Inferior parietal cortex (tissue), 1 donor: Measurements from ENCODE around the gene ZNF664.

Experiments used
- DNase-seq: peaks from one replicate; pipeline ENCODE4 v3.0.0-alpha.2; 2016; ENCODE audit errors: extremely low spot score

ZNF664 gene

DNA sequence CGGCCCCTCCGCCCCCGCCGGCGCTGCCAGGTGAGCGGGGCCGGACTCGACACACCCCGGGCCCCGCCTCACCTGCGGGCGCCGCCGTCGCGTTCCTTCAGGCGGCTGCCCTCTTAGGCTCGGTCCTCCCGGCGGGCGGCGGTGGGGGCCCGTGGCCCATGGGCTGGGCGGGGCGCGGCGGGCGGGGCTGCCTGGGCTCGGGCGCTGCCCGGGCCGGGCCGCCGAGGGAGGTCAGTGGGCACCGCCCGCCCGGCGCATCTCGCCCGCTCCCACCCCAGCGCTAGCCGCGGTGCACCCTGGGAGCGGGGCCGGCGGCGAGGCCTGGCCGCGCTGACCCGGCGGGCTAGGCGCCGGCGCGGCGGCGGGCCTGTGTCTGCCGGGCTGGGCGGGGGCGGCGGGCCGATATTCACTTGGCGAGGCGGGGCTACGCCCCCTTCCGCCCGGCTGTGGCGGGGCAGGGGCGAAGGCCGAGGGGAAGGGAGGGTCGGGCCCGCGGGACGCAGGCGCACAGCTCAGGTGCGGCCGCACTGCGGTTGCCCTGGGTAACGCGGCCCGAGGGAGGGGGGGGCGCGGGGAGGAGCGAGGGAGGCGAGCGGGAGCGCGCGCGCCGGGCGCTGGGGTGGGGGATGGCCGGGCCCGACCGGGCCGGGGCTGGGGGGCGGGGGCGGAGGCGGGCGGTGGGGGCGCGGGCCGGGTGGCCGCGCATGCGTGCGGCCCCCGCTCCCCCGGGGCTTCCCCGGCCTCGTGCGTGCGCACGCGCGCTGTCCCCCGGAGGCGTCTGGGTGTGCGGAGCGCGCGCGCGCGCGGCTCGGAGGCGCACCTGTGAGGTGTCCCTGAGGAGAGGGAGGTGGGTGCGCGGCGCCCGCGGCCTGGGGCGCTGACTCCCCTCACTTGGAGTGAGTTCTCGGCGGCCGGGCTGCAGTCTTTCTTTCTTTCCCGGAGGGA lies at the start of gene ZNF664, which contains the start of gene CCDC92:
ZNF664 (plus strand) TSS at position 759 of the 945 bp plus-strand sequence. CDS start 38,930 bp downstream, outside the sequence.
CCDC92 (minus strand) TSS at position 375 of the 945 bp plus-strand sequence. CDS start 28,526 bp downstream, outside the sequence.
- DNase-seq: peak; percentile 78

DNA sequence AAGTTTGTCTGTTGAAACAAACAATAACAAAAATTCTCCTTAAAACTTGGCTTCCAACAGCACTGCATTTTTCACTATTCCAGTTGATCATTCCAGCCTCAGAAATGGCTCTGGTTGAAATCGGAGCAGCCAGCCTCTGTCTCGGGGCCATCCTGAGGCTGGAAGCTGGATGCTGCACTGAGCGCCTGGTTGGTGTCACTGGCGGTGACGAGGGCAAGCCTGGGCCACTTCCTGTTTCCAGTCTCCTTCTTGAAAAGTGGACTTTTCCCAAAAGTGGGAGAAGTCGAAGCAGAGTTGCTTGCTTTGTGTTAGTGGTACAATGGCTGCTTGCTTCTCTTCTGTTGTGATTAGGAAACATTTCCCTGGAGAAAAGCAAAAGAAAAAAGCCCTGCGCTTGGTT lies 49.1 kb upstream of the ZNF664 start:
- no peak for DNase-seq

DNA sequence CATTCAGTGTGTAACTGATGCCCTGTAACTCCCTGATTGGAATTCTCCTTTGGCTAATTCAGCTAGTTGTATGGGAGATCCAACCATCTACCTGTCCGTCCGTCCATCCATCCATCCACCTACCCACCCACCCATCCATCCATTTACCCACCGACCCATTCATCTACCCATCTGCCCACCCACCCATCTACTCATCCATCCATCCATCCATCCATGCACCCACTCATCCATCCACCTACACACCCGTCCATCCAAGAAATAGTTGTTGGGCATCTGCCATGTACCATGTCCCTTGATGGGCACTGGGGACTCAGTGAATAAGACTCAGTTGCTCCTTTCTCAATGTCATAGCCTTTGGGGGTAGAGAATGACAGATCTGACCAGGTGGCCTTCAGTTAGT lies 48.5 kb upstream of the ZNF664 start:
- DNase-seq: no peak

DNA sequence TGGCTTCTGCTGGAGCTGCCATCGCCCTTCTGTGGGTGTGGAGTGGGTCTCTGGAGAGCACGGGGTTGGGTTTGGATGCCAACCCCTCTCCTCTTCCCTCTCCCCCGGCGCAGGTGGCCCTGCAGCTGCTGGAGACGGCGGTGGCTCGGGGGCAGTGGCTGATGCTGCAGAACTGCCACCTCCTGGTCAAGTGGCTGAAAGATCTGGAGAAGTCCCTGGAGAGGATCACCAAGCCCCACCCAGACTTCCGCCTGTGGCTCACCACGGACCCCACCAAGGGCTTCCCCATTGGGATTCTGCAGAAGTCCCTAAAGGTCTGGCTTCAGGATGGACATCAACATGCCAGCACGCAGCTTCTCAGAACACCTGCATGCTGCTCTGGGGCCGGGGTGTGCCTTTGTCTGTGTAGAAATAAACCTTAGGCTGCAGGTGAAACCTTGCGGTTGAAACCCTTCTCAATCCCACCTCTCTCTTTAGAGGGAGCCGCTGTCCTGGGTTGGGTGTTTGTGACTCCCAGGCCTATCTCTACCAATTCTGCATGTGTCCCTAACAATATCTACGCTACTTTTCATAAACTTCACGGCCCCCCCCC lies 44.6 kb upstream of the ZNF664 start:
- DNase-seq: no peak

DNA sequence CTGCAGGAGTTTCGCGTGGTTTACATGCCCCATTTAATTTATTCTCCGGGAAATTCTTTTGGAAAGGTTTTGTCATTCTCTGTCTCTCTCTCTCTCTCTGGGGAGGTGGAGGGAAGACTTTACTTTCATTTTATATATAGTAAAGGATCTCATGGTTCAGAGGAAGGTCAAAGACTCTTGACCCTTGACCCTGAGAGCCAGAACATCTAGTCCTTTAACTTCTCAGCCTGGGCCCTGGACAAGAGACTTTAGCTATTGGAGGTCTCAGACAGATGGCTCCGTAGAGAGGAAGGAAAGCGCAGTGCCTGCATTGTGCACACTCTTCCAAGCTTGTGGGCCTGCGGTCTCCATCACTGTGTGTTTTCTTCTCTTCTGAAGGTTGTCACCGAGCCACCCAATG lies 44.1 kb upstream of the ZNF664 start:
- DNase-seq: no peak

DNA sequence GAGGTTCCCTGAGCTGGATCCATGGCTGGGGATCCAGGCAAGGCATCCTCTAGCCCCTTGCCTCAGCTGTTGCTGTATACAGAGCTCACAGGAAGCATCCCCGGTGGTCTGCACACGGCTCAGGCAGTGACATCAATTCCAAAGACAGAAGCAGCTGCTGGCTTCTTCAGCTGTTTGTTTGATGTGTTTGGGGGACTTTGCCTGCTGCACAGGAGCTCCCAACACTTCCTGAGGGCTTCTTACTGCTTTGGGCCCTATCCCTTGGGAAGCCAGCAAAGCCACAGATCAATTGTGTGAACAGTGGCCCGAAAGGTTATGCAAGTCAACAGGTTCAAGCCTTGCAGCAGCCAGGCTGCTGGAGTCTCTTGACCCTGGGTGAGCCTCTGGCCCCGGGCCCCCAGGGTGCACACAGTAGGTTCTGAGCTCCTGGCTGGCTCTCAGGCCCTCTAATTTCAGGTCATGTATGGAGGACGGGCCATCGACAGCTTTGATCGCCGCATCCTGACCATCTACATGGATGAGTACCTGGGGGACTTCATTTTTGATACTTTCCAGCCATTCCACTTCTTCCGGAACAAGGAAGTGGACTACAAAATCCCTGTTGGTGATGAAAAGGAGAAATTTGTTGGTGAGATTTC lies 43.0 kb upstream of the ZNF664 start:
- no peak for DNase-seq

DNA sequence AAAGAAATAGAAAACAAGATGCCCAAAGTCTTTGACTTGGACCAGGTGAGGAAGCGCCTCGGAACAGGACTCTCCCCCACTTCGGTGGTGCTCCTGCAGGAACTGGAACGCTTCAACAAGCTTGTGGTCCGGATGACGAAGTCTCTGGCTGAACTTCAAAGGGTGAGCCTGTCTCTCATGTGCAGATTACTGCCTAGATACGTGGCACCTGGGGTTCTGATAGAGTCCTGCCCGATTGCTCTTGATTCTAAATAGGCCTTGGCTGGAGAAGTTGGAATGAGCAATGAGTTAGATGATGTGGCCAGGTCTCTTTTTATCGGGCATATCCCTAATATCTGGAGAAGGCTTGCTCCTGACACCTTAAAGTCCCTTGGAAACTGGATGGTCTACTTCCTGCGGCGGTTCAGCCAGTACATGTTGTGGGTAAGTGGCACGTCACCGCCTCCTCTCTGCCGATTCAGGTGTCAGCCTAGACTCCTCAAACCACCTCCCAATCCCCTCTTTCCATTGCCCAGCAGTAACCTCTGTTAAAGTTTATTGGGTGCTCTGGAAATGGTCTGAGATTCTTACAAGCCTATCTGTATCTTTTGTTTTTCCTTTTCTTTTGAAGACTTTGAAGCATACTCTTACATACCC lies 41.2 kb upstream of the ZNF664 start:
- DNase-seq: no peak

DNA sequence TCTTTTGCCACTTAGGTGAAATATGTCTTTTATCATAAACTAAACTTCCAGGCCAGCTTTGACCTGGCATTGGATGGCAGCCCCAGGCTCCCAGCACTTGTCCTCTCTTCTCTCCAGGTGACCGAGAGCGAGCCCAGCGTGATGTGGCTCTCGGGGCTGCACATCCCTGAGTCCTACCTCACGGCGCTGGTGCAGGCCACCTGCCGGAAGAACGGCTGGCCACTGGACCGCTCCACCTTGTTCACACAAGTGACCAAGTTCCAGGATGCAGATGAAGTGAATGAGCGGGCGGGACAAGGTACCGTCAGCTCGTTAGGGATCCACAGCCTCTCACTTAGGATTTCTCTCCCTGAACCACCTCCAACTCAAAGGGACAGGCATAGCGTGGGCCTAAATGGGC lies 39.8 kb upstream of the ZNF664 start:
- no peak for DNase-seq

DNA sequence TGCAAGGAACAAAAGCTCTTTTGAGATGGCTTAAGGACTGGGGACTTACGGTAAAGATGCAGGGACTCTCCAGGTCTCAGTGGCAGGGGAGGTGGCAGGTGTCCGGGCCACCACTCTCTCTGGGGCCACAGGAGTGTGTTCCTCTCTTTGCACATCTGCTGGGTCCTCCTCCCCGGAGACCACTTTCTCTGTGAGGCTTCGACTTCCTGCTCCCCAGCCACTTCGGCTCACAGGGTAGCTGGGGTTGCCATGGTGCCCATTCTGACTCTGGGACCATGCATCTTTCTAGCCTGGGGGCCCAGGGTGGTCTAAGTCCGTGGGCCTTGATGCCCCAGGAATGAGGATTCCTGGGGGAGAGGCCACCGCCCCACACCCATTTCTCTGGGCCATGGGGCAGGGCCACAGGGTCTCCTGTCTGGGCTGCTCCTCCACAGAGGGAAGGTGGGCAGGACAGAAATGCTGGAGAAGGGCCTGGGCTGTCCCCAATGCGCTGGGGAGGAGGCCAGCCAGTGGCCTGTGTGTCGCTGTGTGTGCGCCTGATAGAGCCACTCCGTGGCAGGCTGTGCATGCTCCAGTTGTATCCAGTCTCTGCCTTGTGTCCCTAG lies 38.9 kb upstream of the ZNF664 start:
- DNase-seq: no peak

DNA sequence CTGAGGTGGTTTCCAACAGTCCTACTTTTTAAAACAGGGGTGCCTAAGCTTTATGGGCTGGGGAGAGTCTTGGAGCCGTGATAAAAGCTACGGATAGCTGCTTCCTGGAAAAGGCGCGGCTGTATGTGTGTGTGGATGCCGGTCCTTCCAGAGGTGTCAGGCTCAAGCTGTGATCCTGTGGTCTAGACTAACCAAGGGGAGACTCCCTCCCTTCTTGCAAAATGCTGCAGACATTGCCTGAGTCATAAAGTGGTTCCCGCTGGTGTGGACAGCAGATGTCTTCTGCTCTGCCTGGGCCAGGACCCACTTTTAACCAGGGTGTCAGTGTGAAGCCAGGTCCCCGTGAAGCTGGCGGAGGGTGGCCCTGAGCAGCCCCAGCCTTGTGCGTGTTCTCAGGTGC lies 38.2 kb upstream of the ZNF664 start:
- no peak for DNase-seq

DNA sequence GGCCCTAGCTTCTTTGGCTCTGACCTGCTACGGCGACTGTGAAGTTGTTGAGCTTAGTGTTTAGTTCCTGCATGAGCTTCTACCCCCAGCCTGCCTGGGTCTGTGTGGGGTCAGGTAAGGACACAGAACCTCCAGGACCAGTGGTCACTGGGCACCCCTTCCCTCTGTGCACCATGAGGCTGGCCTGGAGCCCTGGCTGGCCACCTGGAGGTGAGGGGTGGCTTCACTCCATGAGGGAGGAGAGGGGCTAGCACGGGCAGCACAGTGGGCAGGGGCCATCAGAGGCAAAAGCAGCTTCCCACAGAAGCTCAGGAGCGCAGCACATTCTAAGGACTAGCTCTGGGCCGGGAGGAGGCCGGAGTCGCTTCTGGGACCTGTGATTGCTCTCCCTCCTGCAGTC lies 37.1 kb upstream of the ZNF664 start:
- no peak for DNase-seq

DNA sequence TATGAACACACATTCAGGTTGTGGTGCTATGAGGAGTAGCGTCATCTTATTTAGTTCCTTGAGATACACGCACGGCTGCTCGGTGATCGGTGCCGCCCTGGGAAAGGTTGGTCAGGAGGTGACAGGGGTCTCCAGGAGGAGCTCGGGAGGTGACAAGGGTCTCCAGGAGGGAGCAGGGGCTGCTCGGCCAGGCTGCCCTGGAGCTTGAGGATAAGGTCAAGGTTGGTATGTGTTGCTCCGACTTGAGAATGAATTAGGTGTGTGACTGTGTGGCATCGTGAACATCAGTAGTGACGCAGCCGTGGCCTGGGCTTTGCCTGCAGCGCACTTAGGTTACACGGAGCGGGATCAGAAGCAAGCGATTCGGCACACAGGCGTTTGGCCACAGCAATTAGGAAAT lies 36.5 kb upstream of the ZNF664 start:
- DNase-seq: no peak

DNA sequence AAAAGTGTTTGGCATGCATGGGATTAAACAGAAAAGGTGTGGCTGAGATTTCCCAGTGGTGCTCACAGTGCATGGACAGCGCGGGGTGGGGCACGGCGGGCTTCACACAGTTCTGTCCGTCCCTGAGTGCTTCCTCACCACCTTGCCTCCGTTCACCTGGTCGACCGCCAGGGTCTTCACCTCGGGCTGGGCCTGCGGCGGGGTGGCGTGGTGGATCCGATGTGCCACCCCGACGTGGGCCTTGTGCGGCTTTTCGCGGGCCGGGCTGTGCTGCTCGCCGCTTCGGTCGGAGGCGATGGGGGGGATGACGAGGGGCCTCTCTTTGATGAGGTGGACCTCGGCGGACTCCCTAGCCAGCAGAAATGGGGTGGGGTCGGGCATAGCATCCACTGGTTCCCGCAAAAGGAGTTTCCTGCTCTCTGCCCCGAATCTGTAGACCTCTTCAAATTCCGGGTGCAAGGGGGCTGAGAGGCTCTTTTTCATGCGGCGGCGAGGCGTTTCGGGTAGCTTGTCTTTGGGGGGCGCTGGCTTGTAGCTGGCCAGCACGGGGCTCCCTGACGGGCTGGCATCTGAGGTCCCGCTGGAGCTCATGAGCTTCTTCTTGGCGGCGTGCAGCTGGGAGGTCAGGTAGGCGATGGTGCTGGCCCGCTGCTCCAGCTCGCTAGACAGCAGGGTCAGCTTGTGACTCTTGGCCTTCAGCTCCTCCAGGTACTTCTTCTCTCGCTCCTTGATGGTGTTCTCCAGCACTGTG lies 35.9 kb upstream of the ZNF664 start:
- no peak for DNase-seq

DNA sequence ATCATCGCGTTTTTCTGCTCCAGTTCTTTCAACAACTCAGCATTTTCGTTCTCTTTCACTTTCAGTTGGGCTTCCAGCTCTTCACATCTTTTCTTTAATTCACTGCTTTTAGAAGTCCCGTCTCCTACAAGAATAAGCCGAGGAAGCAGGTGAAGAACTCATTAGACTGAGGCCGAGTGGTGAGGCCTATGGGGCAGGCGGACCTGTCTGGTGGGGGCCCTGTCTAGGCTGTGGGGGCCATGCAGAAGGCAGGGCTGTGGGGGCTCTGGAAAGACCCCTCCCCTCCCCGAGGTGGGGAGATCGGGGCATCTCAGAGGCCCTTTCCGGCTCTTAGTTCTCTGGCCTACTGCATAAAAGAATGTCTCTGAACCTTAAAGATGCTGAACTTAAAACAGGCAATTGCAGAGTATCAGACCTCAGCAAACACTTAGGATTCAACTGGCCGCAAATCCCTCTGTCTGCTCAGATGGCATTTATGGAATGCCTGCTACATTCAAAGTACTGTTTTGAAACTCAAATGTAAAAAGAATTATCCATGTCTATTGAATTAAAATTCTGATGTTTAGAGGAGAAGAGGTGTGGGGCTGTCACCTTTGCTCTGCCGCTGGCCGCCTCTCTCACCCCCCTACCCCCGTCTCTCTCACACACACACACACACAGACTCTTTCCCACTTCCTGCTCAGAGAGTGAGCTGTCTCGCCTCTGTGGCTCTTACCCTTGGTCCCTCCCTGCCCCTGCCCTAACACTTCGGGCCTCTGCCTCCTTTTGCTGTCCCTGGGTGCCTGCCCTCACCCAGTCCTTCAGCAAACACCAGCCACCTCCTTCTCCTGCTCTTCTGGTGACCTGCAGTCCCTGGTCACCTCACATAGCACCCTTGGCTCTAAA lies 35.1 kb upstream of the ZNF664 start:
- no peak for DNase-seq

DNA sequence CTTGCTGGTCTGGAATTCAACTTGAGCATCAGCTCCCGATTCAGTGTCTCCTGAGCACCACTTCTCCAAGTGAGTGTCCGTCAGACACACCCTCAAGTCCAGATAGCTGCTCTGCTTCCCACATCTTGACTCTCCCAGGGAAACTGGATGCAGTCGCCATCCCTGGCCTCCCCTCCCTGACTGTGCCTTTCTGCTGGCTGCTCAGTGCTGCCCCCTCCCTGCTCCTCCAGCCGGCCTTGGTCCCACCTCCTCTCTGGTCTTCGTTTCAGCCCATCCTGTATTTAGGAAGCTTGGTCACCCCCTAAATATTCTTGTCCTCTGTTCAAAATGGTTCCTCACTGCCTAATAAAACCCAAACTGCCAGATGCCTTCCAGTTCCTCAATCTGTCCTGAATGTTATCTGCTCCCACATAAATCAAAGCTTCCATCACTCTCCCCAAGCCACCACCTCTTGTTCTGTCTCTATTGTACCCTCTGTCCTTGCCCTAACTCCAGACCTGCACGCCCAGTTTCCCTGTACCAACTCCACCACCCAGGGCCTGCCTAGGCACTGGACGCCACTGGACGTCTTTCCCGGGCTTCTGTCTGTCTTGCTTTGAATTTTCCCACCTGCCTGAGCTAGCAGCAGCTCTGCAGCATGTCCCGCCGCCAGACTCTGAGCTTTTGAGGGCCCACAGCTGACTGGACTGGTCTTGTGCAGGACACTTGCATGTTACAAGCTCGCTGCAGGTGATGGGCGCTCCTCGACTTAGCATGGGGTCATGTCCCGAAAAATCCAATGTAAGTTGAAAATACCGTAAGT lies 34.1 kb upstream of the ZNF664 start:
- DNase-seq: no peak

DNA sequence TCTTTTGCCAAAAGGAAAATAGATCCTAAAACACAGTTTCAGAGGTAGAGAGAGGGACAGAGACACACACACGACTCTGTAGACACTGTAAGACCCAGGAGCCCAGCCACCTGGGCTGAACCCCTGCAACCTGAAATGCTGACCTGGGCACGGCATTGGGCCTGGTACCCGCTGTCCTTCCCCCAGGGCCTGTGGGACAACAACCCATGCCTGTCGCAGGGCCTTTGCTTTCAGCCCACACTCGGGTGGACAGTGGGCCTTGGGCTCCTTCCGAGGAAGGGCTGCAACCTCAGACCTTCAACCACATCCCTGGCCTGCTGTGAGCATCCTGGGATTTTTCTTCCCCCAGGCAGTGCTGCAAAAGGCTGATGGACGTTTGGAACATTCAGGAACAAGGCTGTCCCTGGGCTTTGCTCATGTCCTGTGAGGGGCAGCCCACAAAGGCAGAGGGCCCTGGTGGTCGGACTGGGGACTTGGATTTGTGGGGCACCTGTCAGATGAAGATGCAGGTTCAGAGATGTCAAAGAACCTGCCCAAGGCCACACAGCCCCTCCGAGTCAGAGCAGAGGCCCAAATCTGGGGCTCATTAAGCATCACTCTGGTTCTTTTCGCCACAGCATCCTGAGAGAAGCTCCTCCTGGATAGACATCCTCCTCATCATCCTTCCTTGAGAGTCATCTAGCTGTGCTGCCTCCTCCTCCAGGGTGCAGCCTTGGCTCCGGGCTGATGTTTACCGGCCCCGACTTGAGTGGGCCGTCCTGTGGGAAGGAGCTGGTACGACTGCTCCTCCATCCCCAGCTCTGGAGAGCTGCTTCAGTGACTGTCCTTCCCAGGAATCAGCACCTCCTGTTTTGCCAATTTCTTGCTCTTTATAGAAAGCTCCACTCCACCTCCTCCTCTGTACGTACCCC lies 33.0 kb upstream of the ZNF664 start:
- DNase-seq: peak; percentile 45

DNA sequence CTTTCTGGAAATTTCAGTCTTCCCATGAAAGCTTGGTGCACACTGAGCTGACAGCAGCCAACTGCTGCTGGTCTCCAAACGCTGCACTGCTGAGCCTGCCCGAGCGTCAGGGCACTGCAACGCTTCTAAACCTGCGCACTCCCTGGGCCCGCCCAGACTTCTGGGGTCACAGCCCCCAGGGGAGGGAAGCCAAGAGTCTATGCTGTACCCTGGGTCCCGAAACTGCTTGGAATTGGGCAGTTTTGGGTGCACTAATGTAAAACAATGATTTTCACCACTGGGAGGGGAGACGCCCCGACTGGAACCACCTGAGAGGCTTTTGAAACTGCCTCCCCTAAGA lies 32.4 kb upstream of the ZNF664 start:
- no peak for DNase-seq

DNA sequence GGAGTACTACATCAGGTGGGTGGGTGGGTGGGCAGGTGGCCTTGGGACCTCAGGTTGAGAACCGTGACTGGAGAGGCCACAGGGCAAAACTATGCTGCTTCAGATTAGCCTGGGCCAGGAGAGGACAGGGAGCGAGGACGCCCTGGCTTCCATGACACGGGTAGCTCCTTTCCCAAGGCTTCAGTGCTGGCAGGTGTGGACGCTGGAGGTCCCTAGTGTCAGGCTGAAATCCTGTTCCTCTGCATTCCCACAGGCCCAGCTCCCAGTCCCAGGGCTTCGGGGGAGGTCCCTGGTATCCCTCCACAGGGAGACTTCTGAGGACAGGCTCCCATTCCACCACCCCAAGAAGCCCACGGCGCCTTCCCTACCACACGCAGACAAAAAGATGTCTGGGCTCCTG lies 32.0 kb upstream of the ZNF664 start:
- no peak for DNase-seq
